Immature natural killer cell (primary cell): ENCODE results near the gene CAMK2A. TPM values are rescaled to one million over a fixed set of nuclear protein-coding genes. Genes with fewer than 3 reads are reported as not detected.
"Not testable (repeated sequence)": the region's sequence is repeated elsewhere in the genome, so short reads cannot be mapped to it uniquely, and the experiment has no call there.

Source experiments
- DNase-seq, 3 donors: peaks; one replicate each; pipeline ENCODE4 v3.0.0; 2022; ENCODE audit warnings: mixed read lengths in 1 of 3
- H3K27ac Mint-ChIP-seq, 6 donors: one replicate each; pipeline ENCODE4 v1.8.0; 2020; ENCODE audit warnings: mixed read lengths in 6 of 6, mild to moderate bottlenecking in 5 of 6, inconsistent platforms in 4 of 6, moderate library complexity in 3 of 6
- H3K27me3 Mint-ChIP-seq, 3 donors: one replicate each; pipeline ENCODE4 v1.8.0; 2020 to 2021; ENCODE audit warnings: low read depth in 3 of 3, mild to moderate bottlenecking in 3 of 3, mixed read lengths in 3 of 3, moderate library complexity in 3 of 3, inconsistent platforms in 1 of 3
- H3K36me3 Mint-ChIP-seq, 3 donors: one replicate each; pipeline ENCODE4 v1.8.0; 2020; ENCODE audit warnings: mixed read lengths in 3 of 3, inconsistent platforms in 2 of 3, mild to moderate bottlenecking in 2 of 3
- H3K4me1 Mint-ChIP-seq, 2 donors: one replicate each; pipeline ENCODE4 v1.8.0; 2020; ENCODE audit warnings: inconsistent platforms in 2 of 2, mild to moderate bottlenecking in 2 of 2, mixed read lengths in 2 of 2, moderate library complexity in 1 of 2
- H3K4me3 Mint-ChIP-seq, 5 donors: one replicate each; pipeline ENCODE4 v1.8.0; 2020; ENCODE audit warnings: mild to moderate bottlenecking in 5 of 5, mixed read lengths in 5 of 5, inconsistent platforms in 3 of 5, moderate library complexity in 3 of 5
- H3K9me3 Mint-ChIP-seq, 6 donors: one replicate each; pipeline ENCODE4 v1.8.0; 2020; ENCODE audit warnings: mild to moderate bottlenecking in 6 of 6, mixed read lengths in 6 of 6, inconsistent platforms in 4 of 6, moderate library complexity in 3 of 6
- polyA plus RNA-seq, 3 donors: library from polyadenylated mRNA; unstranded; fragments of 300-500 nt; fragmentation: Illumina TruSeq; gene quantifications; one replicate each; pipeline ENCODE4 v1.2.3, GENCODE V29; 2021

CAMK2A gene
- polyA plus RNA-seq, 3 donors from 2014 or later, result not detected

- Mint-ChIP-seq H3K4me3 (no peak overlapping the region), H3K4me1 (no peaks in the 10 kb centered on the region), H3K27ac (no peak overlapping the region), H3K36me3 (no peaks in the 10 kb centered on the region), H3K27me3 (peaks cover 0 to 2% (median 0%) of the 10 kb centered on the region in 3 donors), H3K9me3 (no peaks in the 10 kb centered on the region)
- DNase-seq, result no peak
These were observed 33.0 kb downstream of the CAMK2A start for GRCh38 chr5:150256410-150257064.

- Mint-ChIP-seq H3K36me3 (no peaks in the 10 kb centered on the region), H3K27ac (no peak overlapping the region), H3K9me3 (no peaks in the 10 kb centered on the region), H3K4me3 (no peak overlapping the region), H3K27me3 (peaks cover 0 to 4% (median 0%) of the 10 kb centered on the region in 3 donors), H3K4me1 (no peaks in the 10 kb centered on the region)
- no peak for DNase-seq
These were observed 33.7 kb downstream of the CAMK2A start for GRCh38 chr5:150255659-150256409.

- no peak overlapping the region for H3K27ac Mint-ChIP-seq
- no peaks in the 10 kb centered on the region for H3K4me1 Mint-ChIP-seq
- DNase-seq, result no peak
These were observed 34.8 kb downstream of the CAMK2A start for GRCh38 chr5:150254774-150255173.

GRCh38 chr5:150254363-150254762 lies 35.2 kb downstream of the CAMK2A start:
- Mint-ChIP-seq H3K4me3 (no peak overlapping the region), H3K9me3 (no peaks in the 10 kb centered on the region), H3K27me3 (peaks cover 0 to 4% (median 0%) of the 10 kb centered on the region in 3 donors), H3K36me3 (no peaks in the 10 kb centered on the region), H3K27ac (no peak overlapping the region), H3K4me1 (no peaks in the 10 kb centered on the region)
- no peak for DNase-seq

More at GRCh38 chr5:150254774-150255173, 34.8 kb downstream of the CAMK2A start:
- peaks cover 0 to 4% (median 0%) of the 10 kb centered on the region in 3 donors for H3K27me3 Mint-ChIP-seq
- H3K9me3 Mint-ChIP-seq, result no peaks in the 10 kb centered on the region
- H3K36me3 Mint-ChIP-seq, result no peaks in the 10 kb centered on the region
- H3K4me3 Mint-ChIP-seq, result no peak overlapping the region

GRCh38 chr5:150253416-150254208 lies 36.0 kb downstream of the CAMK2A start:
- H3K4me1 Mint-ChIP-seq, result no peaks in the 10 kb centered on the region
- no peaks in the 10 kb centered on the region for H3K36me3 Mint-ChIP-seq
- H3K9me3 Mint-ChIP-seq, result no peaks in the 10 kb centered on the region
- DNase-seq, result no peak
- no peak overlapping the region for H3K4me3 Mint-ChIP-seq
- peaks cover 0 to 4% (median 0%) of the 10 kb centered on the region in 3 donors for H3K27me3 Mint-ChIP-seq
- H3K27ac Mint-ChIP-seq, result no peak overlapping the region

GRCh38 chr5:150252489-150252888 lies 37.1 kb downstream of the CAMK2A start:
- no peaks in the 10 kb centered on the region for H3K36me3 Mint-ChIP-seq
- DNase-seq, result no peak
- H3K4me3 Mint-ChIP-seq, result no peak overlapping the region
- no peaks in the 10 kb centered on the region for H3K4me1 Mint-ChIP-seq
- H3K9me3 Mint-ChIP-seq, result no peaks in the 10 kb centered on the region
- no peak overlapping the region for H3K27ac Mint-ChIP-seq
- peaks cover 0 to 4% (median 0%) of the 10 kb centered on the region in 3 donors for H3K27me3 Mint-ChIP-seq

GRCh38 chr5:150251504-150251903 lies 38.1 kb downstream of the CAMK2A start:
- H3K4me3 Mint-ChIP-seq, result no peak overlapping the region

GRCh38 chr5:150249744-150250143 lies 39.8 kb downstream of the CAMK2A start:
- no peak overlapping the region for H3K4me3 Mint-ChIP-seq
- no peaks in the 10 kb centered on the region for H3K4me1 Mint-ChIP-seq
- peaks cover 0 to 4% (median 1%) of the 10 kb centered on the region in 3 donors for H3K27me3 Mint-ChIP-seq
- H3K27ac Mint-ChIP-seq, result no peak overlapping the region
- H3K36me3 Mint-ChIP-seq, result no peaks in the 10 kb centered on the region
- no peak for DNase-seq
- no peaks in the 10 kb centered on the region for H3K9me3 Mint-ChIP-seq

More at GRCh38 chr5:150251504-150251903, 38.1 kb downstream of the CAMK2A start:
- DNase-seq, result no peak
- Mint-ChIP-seq H3K27ac (no peak overlapping the region), H3K36me3 (no peaks in the 10 kb centered on the region), H3K4me1 (no peaks in the 10 kb centered on the region), H3K9me3 (no peaks in the 10 kb centered on the region), H3K27me3 (peaks cover 0 to 4% (median 0%) of the 10 kb centered on the region in 3 donors)

GRCh38 chr5:150248946-150249345 lies 40.6 kb downstream of the CAMK2A start:
- H3K4me1 Mint-ChIP-seq, result no peaks in the 10 kb centered on the region
- H3K4me3 Mint-ChIP-seq, result no peak overlapping the region
- no peaks in the 10 kb centered on the region for H3K9me3 Mint-ChIP-seq
- H3K27me3 Mint-ChIP-seq, result peaks cover 1 to 4% (median 3%) of the 10 kb centered on the region in 3 donors
- no peaks in the 10 kb centered on the region for H3K36me3 Mint-ChIP-seq
- H3K27ac Mint-ChIP-seq, result no peak overlapping the region
- no peak for DNase-seq

GRCh38 chr5:150248493-150248892 lies 41.1 kb downstream of the CAMK2A start:
- H3K27ac Mint-ChIP-seq, H3K9me3 Mint-ChIP-seq, DNase-seq, H3K4me3 Mint-ChIP-seq, H3K27me3 Mint-ChIP-seq, H3K36me3 Mint-ChIP-seq, H3K4me1 Mint-ChIP-seq: not testable (repeated sequence)

- Mint-ChIP-seq H3K9me3 (no peaks in the 10 kb centered on the region), H3K4me1 (no peaks in the 10 kb centered on the region), H3K27me3 (peaks cover 1 to 4% (median 3%) of the 10 kb centered on the region in 3 donors), H3K4me3 (no peak overlapping the region), H3K27ac (no peak overlapping the region), H3K36me3 (no peaks in the 10 kb centered on the region)
- DNase-seq, result no peak
These were observed 41.8 kb downstream of the CAMK2A start for GRCh38 chr5:150247726-150248125.

- Mint-ChIP-seq H3K9me3 (no peaks in the 10 kb centered on the region), H3K27me3 (peaks cover 1 to 4% (median 3%) of the 10 kb centered on the region in 3 donors), H3K4me3 (no peak overlapping the region), H3K4me1 (no peaks in the 10 kb centered on the region), H3K27ac (no peak overlapping the region), H3K36me3 (no peaks in the 10 kb centered on the region)
- no peak for DNase-seq
These were observed 42.7 kb downstream of the CAMK2A start for GRCh38 chr5:150246835-150247234.

GRCh38 chr5:150246429-150246828 lies 43.1 kb downstream of the CAMK2A start:
- Mint-ChIP-seq H3K27me3 (peaks cover 1 to 3% (median 1%) of the 10 kb centered on the region in 3 donors), H3K9me3 (no peaks in the 10 kb centered on the region)

GRCh38 chr5:150245808-150246207 lies 43.8 kb downstream of the CAMK2A start:
- Mint-ChIP-seq H3K4me3 (no peak overlapping the region), H3K9me3 (no peaks in the 10 kb centered on the region), H3K36me3 (no peaks in the 10 kb centered on the region), H3K27me3 (peaks cover 0 to 3% (median 1%) of the 10 kb centered on the region in 3 donors), H3K4me1 (no peaks in the 10 kb centered on the region), H3K27ac (no peak overlapping the region)
- no peak for DNase-seq

More at GRCh38 chr5:150246429-150246828, 43.1 kb downstream of the CAMK2A start:
- H3K36me3 Mint-ChIP-seq, result no peaks in the 10 kb centered on the region
- DNase-seq, result no peak
- H3K27ac Mint-ChIP-seq, result no peak overlapping the region
- H3K4me1 Mint-ChIP-seq, result no peaks in the 10 kb centered on the region
- no peak overlapping the region for H3K4me3 Mint-ChIP-seq
